GM10248 (cell line): ENCODE measurements around the gene CD34.
A peak's percentile ranks its signal among the peaks of the same experiment; 100 is the strongest.

Experiments used
- CTCF ChIA-PET: fragments of 300-600 bp; sonication (Branson Sonifier 250); formaldehyde crosslinking; extraction: SDS; loops from one replicate; lab custom pipeline; 2021; ENCODE audit warnings: antibody characterized with exemption; lab: Yijun Ruan, JAX
- POLR2A ChIA-PET: fragments of 350-650 bp; sonication (Branson Sonifier 250); formaldehyde crosslinking; extraction: SDS; loops from one replicate; lab custom pipeline; 2020; ENCODE audit warnings: antibody characterized with exemption; lab: Yijun Ruan, JAX
- DNase-seq: peaks from one replicate; pipeline ENCODE4 v3.0.0; 2012; ENCODE audit errors: extremely low spot score
- TF ChIP-seq, protein P1 (sequence below): IDR thresholded peaks from 2 replicates; pipeline ENCODE4 v1.5.1; 2012; ENCODE audit warnings: mild to moderate bottlenecking, low read depth; ENCODE audit errors: extremely low read depth, missing control alignments, control extremely low read depth

The CD34 gene

DNA sequence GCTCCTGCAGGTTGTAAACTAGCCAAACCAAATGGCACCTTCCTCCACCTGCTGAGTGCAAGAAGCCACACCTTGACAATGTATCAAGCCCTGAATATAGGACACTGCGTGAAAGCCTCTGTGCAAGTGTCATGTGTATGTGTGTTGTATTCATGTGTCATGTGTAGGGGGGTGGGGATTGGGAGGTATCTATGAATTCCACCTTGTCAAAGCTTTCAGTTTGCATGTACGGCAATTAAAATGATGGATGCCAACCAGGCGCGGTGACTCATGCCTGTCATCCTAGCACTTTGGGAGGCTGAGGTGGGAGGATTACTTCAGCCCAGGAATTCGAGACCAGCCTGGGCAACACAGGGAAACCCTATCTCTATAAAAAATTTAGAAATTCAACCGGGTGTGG lies 19.8 kb downstream of the CD34 start:
- TF ChIP-seq, protein P1, sequence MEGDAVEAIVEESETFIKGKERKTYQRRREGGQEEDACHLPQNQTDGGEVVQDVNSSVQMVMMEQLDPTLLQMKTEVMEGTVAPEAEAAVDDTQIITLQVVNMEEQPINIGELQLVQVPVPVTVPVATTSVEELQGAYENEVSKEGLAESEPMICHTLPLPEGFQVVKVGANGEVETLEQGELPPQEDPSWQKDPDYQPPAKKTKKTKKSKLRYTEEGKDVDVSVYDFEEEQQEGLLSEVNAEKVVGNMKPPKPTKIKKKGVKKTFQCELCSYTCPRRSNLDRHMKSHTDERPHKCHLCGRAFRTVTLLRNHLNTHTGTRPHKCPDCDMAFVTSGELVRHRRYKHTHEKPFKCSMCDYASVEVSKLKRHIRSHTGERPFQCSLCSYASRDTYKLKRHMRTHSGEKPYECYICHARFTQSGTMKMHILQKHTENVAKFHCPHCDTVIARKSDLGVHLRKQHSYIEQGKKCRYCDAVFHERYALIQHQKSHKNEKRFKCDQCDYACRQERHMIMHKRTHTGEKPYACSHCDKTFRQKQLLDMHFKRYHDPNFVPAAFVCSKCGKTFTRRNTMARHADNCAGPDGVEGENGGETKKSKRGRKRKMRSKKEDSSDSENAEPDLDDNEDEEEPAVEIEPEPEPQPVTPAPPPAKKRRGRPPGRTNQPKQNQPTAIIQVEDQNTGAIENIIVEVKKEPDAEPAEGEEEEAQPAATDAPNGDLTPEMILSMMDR = no peak
- no peak for DNase-seq
- ChIA-PET POLR2A (no interaction called here), CTCF (interaction anchor here (1.6 to 3.3 kb wide), 2 partner anchors 72 to 91 kb away, joined by 3 to 15 read pairs; no protein-coding TSS in a partner anchor)

DNA sequence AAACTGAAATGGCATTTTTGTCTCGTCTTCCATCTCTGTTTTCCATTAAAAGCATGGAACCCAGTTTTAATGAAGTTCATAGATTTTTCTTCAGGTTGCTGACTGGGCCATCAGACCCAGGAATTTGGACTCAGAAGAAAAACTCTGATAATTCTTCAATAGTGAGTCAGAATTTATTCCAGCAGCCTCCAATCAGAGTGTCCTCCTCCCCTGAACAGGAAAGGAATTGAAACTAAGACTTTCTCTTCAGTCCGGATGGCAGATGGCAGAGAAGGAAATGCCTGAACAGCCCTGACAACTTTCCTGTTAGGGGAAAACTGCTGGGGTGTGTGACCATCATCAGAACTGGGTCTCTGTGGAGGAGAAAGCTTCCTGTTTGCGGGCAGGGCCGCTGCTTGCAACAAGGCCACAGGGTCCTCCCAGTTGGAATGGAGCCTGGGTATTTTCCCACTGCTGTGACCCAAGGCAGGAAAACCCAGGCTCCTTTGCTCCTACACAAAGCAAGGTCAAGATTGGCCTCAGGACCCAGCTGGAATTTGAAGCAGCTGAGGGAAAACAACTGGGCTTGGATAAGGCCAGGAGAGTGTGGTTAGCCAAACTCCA lies 20.7 kb downstream of the CD34 start:
- no peak for DNase-seq
- ChIA-PET CTCF (no interaction called here), POLR2A (no interaction called here)
- TF ChIP-seq, protein P1 = no peak

DNA sequence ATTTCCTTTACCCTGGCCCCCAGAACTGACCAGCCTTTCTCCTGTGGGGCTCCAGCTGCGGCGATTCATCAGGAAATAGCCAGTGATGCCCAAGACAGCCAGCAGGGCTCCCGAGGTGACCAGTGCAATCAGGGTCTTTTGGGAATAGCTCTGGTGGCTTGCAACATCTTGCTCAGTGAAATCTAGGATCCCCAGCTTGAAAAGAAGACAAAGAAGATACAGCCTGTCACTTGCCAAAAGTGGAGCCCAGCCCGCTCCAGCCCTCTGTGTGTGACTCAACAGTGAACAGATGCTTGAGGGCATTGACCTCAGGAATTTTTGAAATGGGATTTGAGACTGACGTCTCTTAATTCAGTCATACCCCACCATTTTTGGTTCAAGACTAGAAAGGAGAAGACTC lies 22.3 kb downstream of the CD34 start:
- DNase-seq = no peak
- ChIA-PET CTCF (interaction anchor here (1.0 to 10.0 kb wide), 7 partner anchors 12 to 112 kb away, joined by 3 to 319 read pairs (median 117); no protein-coding TSS in a partner anchor), POLR2A (no interaction called here)
- TF ChIP-seq, protein P1 = no peak

DNA sequence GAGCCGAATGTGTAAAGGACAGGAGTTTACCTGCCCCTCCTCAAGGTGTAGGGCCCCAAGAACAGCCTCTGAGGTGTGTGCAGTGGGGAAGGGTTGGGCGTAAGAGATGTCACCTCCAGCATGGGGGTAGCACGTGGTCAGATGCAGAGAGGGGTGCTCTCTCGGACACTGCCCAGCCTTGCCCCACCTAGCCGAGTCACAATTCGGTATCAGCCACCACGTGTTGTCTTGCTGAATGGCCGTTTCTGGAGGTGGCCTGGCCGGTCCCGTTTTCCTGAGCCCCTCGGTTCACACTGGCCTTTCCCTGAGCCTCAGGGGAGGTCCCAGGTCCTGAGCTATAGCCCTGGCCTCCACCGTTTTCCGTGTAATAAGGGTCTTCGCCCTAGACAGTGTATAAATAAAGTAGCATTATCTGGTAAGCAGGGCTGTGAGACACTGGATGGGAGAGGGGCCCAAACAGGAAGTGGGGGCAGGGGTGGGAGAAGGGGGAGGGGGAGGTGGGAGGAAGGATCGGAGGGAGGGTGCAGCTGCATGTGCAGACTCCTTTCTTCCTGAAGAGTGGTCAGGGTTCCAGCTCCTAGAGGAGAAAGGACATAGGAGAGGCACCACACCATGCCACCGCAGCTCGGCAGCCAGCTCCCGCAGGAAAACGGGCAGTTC lies 23.3 kb downstream of the CD34 start:
- TF ChIP-seq, protein P1 = no peak
- DNase-seq = no peak
- ChIA-PET POLR2A (interaction anchor here (0.7 kb wide), 1 partner anchor 23 kb away, joined by 3 read pairs; no protein-coding TSS in a partner anchor), CTCF (interaction anchor here (0.8 to 10.0 kb wide), 19 partner anchors 13 to 357 kb away, joined by 3 to 319 read pairs (median 25); partner anchors contain the start of gene PLXNA2)

DNA sequence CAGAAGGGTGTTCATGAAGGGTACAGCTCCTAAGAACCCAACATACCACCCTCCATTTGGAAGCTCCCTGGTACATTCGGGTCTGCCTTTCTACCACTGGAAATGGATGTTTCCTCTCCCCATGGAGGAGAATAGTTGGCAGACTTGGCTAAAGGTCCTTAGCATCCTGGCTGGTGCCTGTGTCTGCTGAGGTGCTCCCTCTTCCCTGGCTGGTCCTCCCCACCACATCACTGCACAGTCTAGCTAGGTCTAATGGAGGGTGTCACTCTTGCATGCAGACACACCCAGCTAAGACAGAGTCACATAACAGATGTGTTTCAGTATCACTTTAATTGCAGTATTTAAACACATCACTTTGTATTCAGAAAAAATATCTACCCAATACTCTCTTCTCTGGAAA lies 24.7 kb downstream of the CD34 start:
- TF ChIP-seq, protein P1 = no peak
- no peak for DNase-seq
- ChIA-PET CTCF (interaction anchor here (0.9 to 10.0 kb wide), 35 partner anchors 14 to 276 kb away, joined by 3 to 319 read pairs (median 12); partner anchors contain the start of gene CD34), POLR2A (no interaction called here)

DNA sequence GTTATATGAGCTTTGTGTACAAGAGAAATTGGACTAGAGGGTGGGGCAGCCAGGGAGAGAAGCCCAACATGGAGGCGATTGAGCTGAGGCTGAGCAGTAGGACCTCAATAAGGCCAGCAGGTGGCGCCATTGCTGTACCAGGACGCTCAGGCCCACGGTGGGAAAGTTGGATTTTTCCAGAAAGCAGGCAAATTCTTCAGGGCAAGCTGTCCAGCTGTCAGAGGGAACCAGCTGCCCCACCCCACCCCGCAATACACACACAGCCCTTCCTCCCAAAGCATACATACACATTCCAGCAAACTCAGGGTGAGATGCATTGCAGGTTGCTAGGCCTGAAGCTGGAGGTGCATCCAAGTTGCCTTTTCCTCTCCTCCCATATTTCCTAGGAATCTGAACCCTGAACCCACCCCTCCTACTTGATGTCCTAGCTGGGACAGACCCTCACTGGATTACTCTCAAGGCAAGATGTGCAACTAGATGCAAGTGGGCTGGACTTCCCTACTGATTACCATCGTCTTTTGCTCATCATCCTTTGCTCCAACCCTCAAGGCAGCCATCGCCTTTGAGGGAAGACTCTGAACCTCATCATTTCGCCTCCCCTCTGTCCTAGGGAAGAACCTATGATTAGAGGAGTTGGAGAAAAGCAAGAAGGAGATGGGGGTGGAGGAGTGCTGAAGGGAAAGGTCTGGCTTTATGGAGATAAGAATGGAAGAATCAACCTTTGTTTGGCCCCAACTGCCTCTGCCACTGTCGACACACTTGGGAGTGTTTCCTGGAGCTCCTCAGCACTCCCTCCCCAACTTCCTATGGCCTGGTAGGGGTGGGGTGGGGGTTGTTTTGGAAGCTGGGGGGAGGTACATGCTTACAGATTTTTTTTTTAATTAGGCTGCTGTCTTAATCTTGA lies 25.5 kb downstream of the CD34 start:
- TF ChIP-seq, protein P1 = peak; percentile 94
- ChIA-PET POLR2A (interaction anchor here (0.6 to 0.9 kb wide), 2 partner anchors 62 to 67 kb away, joined by 3 read pairs; no protein-coding TSS in a partner anchor), CTCF (interaction anchor here (0.9 to 10.0 kb wide), 45 partner anchors 13 to 360 kb away, joined by 3 to 319 read pairs (median 9); partner anchors contain the start of genes CD34 and PLXNA2)
- DNase-seq = peak; percentile 82
